NK-92 (cell line): ENCODE data around the gene DHX38.

Experiments used
- DNase-seq: peaks from one replicate; lab custom pipeline; 2025; ENCODE audit not compliant: unreplicated experiment; lab: John Stamatoyannopoulos, UW

DHX38 gene

GRCh38 chr16:72083778-72084404 lies 9.8 kb upstream of the DHX38 start:
- no peak for DNase-seq

GRCh38 chr16:72084445-72084844 lies 9.2 kb upstream of the DHX38 start:
- no peak for DNase-seq

- DNase-seq, result no peak
These were observed 8.6 kb upstream of the DHX38 start for GRCh38 chr16:72085002-72085401.

GRCh38 chr16:72091217-72091616 lies 2.4 kb upstream of the DHX38 start:
- DNase-seq, result no peak

DNA sequence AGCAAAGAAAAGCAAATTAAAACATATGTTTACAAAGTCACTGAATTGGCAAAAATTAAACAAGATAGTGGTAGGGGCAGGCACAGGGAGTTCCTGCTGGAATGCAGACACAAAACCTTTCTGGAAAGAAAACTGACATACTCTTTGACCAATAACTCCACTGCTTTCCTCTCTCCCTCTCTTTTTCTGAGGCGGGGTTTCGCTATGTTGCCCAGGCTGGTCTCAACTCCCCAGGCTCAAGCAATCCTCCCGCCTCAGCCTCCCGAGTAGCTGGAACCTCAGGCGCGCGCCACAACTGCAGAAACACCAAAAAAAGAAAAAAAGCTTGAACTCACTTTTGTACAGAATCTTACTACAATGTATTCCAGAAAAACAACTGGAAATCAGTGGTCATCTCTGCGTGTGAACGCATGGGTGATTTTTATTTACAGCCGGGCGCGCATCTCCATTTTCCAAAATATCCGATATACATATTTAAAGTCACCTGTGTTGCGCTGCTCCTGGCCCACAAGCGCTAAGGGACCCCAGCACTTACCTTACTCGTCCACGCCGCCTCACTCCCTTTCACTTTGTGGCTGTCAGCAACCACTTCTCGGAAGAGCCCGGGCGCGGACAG lies 707 bp upstream of the DHX38 start:
- DNase-seq, result no peak

DNA sequence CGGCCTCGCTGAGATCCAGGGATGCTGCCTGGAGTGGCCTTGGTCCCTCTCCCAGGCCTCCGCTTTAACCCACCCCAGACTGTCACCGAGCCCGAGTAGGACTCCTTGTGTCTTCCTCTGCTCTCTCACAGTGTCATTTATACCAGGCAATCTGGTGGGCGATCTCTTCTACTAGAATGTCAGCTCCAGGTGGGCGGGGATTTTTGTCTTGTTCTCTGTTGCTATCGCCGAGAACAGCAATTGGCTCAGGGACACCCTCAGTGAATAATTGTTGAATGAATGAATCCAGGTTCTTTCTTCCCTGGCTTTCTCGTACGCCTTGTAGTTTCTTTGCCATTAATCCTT lies 591 bp downstream of the DHX38 start:
- DNase-seq, result no peak

- DNase-seq, result no peak
These were observed 5.3 kb downstream of the DHX38 start for GRCh38 chr16:72098936-72099335.

GRCh38 chr16:72099377-72099818 lies 5.8 kb downstream of the DHX38 start:
- no peak for DNase-seq

DNA sequence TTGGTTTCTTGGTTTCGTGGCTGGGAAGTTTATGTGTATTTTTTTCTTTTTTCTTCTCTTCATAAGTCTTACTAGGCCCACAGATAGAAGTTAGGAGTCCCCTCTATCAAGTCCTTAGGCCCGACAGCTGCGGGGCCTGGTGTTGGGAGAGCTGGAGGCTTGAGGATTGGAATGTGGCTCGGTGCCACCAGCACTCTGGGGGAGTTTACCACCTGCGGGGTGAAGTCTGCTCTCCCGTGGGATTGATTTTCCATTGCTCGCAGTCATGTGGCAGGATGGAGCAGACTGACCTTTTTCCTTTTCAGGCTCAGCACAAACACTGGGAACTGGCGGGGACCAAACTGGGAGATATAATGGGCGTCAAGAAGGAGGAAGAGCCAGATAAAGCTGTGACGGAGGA lies 7.5 kb downstream of the DHX38 start:
- no peak for DNase-seq

- DNase-seq, result no peak
These were observed 11.3 kb downstream of the DHX38 start for GRCh38 chr16:72104905-72105304.

GRCh38 chr16:72105978-72106377 lies 12.3 kb downstream of the DHX38 start:
- no peak for DNase-seq

- DNase-seq, result no peak
These were observed 13.7 kb downstream of the DHX38 start for GRCh38 chr16:72107371-72107770.

GRCh38 chr16:72108353-72109102 lies 14.9 kb downstream of the DHX38 start:
- DNase-seq, result no peak

DNA sequence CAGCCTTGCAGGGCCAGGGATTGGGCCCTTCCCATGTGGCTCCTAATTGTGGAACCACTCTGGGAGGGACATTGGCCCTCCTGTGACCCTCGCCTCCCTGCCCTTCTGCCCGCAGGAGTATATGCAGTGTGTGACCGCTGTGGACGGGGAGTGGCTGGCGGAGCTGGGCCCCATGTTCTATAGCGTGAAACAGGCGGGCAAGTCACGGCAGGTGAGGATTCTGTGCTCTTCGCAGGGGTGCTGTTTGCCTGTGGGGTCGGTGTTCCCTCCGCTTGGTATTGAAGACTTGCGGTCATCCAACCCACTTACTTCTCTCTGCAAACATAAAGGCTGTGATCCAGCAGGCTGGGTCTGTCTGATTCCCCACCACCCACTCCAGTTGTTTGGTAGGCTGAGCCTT lies 15.7 kb downstream of the DHX38 start:
- no peak for DNase-seq

DNA sequence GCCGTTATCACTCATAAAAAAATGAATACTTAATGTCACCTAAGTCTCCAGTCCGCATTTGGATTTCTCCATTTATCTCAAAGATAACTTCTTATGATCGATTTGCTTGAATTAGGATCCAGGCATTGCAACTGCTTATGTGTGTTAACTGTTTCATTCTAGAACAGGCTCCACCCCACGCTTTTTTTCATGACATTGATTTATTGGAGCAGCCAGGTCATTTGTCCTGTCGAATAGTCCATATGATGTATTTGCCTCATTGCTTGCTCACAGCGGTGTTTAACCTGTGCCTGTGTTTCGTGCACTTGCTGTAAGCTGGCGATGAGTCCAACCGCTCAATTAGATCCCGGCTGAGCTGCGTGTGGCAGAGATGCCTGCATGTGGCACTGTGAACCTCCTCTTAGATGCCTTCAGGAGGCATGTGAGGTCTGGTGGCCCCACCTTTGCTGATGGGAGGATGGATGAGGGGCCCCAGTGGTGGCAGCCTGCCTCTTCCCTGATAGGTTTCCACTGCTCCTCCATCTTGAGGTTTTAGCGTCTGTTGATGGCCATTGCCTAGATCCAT lies 16.4 kb downstream of the DHX38 start:
- no peak for DNase-seq

DNA sequence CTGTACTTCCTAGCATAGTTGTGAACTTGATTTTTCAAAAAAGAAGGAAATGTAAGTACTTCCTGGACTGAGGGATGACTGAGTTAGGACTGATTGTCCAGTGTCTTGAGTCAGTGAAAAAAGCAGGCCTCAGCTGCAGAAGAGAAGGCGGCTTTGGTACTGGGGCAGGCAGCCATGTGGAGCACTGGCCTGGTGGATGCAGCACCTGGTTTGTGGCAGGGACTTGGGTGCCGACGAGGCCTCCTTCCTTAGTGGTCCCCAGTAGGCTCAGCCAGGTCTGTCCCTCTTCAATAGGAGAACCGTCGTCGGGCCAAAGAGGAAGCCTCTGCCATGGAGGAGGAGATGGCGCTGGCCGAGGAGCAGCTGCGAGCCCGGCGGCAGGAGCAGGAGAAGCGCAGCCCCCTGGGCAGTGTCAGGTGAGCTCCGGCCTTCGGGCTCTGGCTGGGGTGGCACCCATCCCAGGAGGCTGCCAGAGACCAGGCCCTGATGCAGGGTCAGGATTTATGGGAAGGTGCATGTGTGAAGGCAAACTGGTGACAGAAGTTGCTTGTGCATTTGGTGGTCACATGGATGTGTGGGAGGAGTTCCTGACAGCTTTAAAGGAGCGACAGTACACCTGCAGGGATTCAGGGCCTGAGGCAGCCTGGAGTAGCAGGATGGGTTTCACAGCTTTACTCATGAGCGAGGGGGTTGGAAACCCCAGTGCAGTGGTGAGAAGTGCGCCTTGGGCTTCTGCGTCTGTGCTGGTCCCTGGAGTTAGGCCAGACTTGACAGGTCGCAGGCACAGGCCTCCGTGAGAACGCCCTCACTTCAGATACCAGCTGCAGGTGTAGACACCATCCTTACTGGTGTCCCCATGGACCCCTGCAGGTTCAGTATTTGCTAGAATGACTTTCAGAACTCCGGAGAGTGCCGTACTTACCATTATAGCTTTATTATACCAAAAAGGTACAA lies 17.3 kb downstream of the DHX38 start:
- DNase-seq, result no peak

DNA sequence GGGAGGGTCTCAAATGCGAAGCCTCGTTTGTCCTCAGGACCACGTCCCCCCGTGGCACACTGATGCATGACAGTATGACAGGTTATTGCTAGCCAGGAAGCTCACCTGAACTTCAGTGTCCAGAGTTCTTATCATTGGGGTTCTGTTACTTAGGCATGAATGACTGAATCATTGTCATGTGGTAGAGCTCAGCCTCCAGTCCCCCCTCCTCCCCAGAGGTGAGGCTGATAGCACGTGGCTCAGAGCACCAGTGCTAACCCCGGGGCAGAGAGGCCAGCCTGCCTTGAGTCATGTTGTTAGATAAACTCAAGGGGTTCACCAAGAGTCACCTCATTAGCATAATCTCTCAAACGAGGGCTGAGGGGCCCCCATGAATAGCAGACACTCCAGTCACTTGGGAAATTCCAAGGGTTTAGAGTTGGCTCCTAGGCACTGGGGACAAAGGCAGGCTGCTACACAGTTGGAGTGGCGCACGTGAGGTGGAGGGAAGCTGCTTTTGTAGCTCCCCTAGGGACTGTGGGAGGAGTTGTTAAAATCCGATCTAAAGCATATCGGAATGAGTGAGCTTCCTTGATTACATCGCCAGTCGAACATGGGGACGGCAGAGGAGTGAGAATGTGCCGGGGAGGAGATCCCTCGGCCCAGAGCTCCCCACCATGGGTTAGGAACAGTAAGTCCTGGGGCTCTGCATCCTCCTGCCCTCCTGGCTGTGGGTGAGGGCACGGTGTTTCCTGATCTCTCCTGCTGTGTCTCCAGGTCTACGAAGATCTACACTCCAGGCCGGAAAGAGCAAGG lies 18.2 kb downstream of the DHX38 start:
- no peak for DNase-seq

DNA sequence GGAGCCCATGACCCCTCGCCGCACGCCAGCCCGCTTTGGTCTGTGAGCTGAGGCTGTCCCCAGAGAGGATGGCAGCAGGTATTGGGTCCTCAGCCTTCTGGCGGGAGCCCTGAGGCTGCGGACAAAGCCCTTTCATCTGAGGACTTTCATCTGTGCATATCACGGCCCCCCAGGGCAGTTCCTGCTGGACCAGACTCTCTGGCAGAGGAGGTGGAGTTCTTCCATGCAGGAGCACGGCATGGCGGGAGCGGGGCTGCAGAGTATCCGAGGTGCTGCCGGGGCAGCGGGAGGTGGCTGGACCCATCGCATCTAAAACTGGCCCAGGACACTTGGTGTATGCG lies 18.8 kb downstream of the DHX38 start:
- DNase-seq, result no peak

DNA sequence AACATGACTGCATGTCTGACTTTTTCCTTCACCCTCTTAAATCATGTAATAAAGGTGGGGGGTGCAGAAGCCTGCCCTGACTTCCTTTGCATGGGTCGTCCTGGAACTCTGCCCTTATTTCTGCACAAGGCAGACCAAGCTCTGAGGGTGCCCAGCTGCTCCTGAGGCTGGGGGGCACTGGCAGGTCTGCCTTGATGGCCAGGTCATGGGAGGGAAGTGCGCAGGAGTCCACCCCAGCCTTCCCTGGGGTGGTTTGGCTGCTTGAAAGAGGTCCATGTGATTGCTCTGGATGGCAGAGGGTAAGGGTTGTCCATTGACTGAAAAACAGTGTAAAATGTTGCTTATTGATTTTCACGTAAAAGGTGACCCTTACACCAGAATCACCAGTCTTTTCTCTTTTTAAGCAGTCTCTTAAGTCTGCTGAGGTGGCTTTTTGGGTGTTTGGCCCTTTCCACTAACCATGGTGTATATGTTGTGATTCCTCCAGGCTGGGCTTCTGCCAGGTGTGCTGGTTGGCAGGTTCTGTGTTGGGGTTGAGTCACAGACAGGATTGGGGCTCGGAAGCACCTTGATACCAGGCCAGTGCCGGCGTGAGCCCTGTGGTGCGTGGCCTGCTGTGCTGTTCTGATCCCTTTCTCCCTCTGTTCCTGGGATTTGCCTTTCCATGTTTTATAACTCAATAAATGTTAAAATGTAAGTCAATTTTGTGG lies 19.4 kb downstream of the DHX38 start:
- DNase-seq, result no peak

DNA sequence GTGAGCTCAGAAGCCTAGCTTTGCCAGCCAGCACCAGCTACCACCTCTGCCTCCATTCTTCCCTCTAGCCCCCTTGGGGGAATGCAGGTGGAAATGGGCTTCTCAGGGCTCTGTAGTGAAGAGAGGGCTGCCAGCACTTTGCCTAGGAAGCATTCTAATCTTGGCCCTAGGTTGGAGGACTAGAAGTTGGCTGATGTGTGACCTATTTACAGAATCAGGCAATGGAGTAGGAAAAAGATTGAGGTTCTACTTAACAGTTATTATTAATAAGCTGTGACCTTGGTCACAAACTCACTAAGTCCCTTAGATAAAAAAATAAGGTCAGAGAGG lies 19.9 kb downstream of the DHX38 start:
- no peak for DNase-seq
